HepG2 (cell line): ENCODE data around the gene DVL3. TPM values are rescaled to one million over a fixed set of nuclear protein-coding genes. Genes with fewer than 3 reads are reported as not detected.

Source experiments
- CBX1 ChIP-seq: IDR thresholded peaks from one replicate; pipeline ENCODE4 v1.6.1; 2016; ENCODE audit warnings: antibody characterized with exemption, low read depth
- DMAP1 ChIP-seq: IDR thresholded peaks from 2 replicates; pipeline ENCODE4 v1.6.1; 2016
- HNF4A ChIP-seq: sonication (generic); formaldehyde crosslinking; IDR thresholded peaks from 2 replicates; pipeline ENCODE4 v1.4.0; 2020; ENCODE audit warnings: missing genetic modification reagents
- MYC ChIP-seq: sonication (generic); formaldehyde crosslinking; IDR thresholded peaks from 2 replicates; pipeline ENCODE4 v1.9.0; 2021; ENCODE audit warnings: missing genetic modification reagents, borderline replicate concordance
- RXRB ChIP-seq: IDR thresholded peaks from 2 replicates; pipeline ENCODE4 v1.6.1; 2016; ENCODE audit warnings: borderline replicate concordance, missing genetic modification reagents, missing compliant biosample characterization
- STAG1 ChIP-seq: sonication (generic); formaldehyde crosslinking; IDR thresholded peaks from 2 replicates; pipeline ENCODE4 v1.4.0; 2020; ENCODE audit warnings: missing genetic modification reagents
- TMF1 ChIP-seq: sonication (generic); formaldehyde crosslinking; IDR thresholded peaks from 2 replicates; pipeline ENCODE4 v1.8.1; 2022; ENCODE audit warnings: low read depth, missing genetic modification reagents
- ZFP37 ChIP-seq: sonication (generic); formaldehyde crosslinking; IDR thresholded peaks from 2 replicates; pipeline ENCODE4 v1.4.0; 2020; ENCODE audit warnings: missing genetic modification reagents, borderline replicate concordance
- ZMYM4 ChIP-seq: sonication (generic); formaldehyde crosslinking; IDR thresholded peaks from 2 replicates; pipeline ENCODE4 v1.8.1; 2023; ENCODE audit warnings: mild to moderate bottlenecking, missing genetic modification reagents
- ZNF232 ChIP-seq: sonication (generic); formaldehyde crosslinking; IDR thresholded peaks from 2 replicates; pipeline ENCODE4 v1.4.0; 2020; ENCODE audit warnings: missing genetic modification reagents, borderline replicate concordance
- ZNF431 ChIP-seq: sonication (generic); formaldehyde crosslinking; IDR thresholded peaks from 2 replicates; pipeline ENCODE4 v1.9.0; 2022; ENCODE audit warnings: missing genetic modification reagents, low read depth, mild to moderate bottlenecking, borderline replicate concordance
- polyA plus RNA-seq, 8 experiments: library from polyadenylated mRNA; depleted of rRNA in 3 of 8; stranded (reverse) in 7 of 8; unstranded in 1 of 8; fragments of >200 nt; fragmentation: Illumina TruSeq in 4 of 8; extraction: Trizol in 4 of 8; gene quantifications; 2 replicates each; pipeline versions ENCODE4 v1.2.1 to v1.2.3, GENCODE V29; 2011 to 2016; ENCODE audit warnings: low read depth in 4 of 8, missing spikeins in 1 of 8, mixed read lengths in 1 of 8; ENCODE audit not compliant: insufficient read depth in 1 of 8
- total RNA-seq, 5 experiments: library from RNA; depleted of rRNA; stranded (reverse); fragments of >200 nt; fragmentation: Illumina TruSeq; extraction: Trizol; gene quantifications; 2 replicates each; pipeline ENCODE4 v1.2.3, GENCODE V29; 2016; ENCODE audit warnings: low read depth in 1 of 5
- TF ChIP-seq, protein P1 (sequence below): sonication (generic); formaldehyde crosslinking; IDR thresholded peaks from 2 replicates; pipeline ENCODE4 v1.4.0; 2020; ENCODE audit warnings: mild to moderate bottlenecking, missing genetic modification reagents, borderline replicate concordance
- TF ChIP-seq, protein P2 (sequence below): IDR thresholded peaks from 2 replicates; pipeline ENCODE4 v1.6.1; 2016; ENCODE audit warnings: missing genetic modification reagents, missing compliant biosample characterization
- TF ChIP-seq, protein P3 (sequence below): sonication (generic); formaldehyde crosslinking; IDR thresholded peaks from 2 replicates; pipeline ENCODE4 v1.4.0; 2020; ENCODE audit warnings: mild to moderate bottlenecking, missing genetic modification reagents
- TF ChIP-seq, protein P4 (sequence below): sonication (generic); formaldehyde crosslinking; IDR thresholded peaks from 2 replicates; pipeline ENCODE4 v1.5.1; 2020; ENCODE audit warnings: mild to moderate bottlenecking, missing genetic modification reagents, moderate library complexity
- TF ChIP-seq, protein P5 (sequence below): sonication (generic); formaldehyde crosslinking; IDR thresholded peaks from 2 replicates; pipeline ENCODE4 v1.9.0; 2021; ENCODE audit warnings: mild to moderate bottlenecking, missing genetic modification reagents

The DVL3 gene
- total and polyA plus RNA-seq, 2 of the 13 experiments (the other 11 are each of a cell fraction or from before 2014, with no cell fraction given) = 29.0 to 36.1 TPM

DNA sequence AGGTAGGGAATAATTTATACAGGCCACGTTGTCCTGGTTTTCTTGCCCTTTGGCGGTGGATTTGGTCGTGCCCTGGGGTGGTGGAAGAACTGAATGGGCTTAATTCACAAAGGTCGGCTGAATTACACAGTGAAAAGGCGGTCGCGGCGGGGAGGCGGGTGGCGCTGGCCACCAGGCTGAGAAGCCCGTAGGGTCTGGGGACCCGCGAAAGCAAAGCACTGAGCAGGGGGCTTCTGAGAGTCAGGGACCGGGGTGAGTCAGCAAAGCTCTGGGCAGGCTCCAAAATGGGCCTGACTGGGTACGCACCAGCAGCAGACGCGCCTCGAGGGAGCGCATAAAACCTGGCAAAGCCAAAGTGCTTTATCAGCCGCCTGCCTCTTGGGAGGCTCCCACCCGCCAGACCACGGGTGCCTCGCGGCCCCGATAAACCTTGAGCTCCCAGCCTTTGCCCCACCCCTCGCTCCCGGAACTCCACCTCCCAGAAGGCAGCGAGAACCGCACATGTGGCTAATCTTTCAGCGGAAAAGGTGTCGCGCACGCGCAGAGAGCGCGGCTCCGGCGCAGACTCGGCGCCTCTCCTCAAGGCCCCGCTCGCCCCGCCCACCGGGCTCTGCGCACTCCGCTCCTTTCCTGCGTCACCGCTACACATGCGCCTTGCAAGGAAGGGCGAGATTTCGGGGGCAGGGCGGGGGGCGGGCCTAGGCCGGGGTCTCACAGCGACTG, 30.4 kb downstream of the DVL3 start (continued):
- TF ChIP-seq, protein P1, sequence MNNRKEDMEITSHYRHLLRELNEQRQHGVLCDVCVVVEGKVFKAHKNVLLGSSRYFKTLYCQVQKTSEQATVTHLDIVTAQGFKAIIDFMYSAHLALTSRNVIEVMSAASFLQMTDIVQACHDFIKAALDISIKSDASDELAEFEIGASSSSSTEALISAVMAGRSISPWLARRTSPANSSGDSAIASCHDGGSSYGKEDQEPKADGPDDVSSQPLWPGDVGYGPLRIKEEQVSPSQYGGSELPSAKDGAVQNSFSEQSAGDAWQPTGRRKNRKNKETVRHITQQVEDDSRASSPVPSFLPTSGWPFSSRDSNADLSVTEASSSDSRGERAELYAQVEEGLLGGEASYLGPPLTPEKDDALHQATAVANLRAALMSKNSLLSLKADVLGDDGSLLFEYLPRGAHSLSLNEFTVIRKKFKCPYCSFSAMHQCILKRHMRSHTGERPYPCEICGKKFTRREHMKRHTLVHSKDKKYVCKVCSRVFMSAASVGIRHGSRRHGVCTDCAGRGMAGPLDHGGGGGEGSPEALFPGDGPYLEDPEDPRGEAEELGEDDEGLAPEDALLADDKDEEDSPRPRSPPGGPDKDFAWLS = no peak
- TF ChIP-seq ZNF232 (CRISPR knock-in tag) (no peak; the same call in 1 of the 2 replicates), ZFP37 (no peak; the same call in 1 of the 2 replicates), RXRB (CRISPR knock-in tag) (no peak; the same call in 1 of the 2 replicates), ZMYM4 (peak; percentile 68), ZNF431 (CRISPR knock-in tag) (no peak), HNF4A (CRISPR knock-in tag) (peak; percentile 53), STAG1 (CRISPR knock-in tag) (no peak), MYC (CRISPR knock-in tag) (peak; percentile 92), TMF1 (CRISPR knock-in tag) (no peak), DMAP1 (CRISPR knock-in tag) (peak; percentile 86), CBX1 (peak; percentile 18)
- TF ChIP-seq, protein P2, sequence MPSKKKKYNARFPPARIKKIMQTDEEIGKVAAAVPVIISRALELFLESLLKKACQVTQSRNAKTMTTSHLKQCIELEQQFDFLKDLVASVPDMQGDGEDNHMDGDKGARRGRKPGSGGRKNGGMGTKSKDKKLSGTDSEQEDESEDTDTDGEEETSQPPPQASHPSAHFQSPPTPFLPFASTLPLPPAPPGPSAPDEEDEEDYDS = peak; percentile 51
- TF ChIP-seq, protein P3, sequence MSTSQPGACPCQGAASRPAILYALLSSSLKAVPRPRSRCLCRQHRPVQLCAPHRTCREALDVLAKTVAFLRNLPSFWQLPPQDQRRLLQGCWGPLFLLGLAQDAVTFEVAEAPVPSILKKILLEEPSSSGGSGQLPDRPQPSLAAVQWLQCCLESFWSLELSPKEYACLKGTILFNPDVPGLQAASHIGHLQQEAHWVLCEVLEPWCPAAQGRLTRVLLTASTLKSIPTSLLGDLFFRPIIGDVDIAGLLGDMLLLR (CRISPR knock-in tag) = 0 out of 2 replicates have a peak, but pooled peaks have one; percentile 9
- TF ChIP-seq, protein P4, sequence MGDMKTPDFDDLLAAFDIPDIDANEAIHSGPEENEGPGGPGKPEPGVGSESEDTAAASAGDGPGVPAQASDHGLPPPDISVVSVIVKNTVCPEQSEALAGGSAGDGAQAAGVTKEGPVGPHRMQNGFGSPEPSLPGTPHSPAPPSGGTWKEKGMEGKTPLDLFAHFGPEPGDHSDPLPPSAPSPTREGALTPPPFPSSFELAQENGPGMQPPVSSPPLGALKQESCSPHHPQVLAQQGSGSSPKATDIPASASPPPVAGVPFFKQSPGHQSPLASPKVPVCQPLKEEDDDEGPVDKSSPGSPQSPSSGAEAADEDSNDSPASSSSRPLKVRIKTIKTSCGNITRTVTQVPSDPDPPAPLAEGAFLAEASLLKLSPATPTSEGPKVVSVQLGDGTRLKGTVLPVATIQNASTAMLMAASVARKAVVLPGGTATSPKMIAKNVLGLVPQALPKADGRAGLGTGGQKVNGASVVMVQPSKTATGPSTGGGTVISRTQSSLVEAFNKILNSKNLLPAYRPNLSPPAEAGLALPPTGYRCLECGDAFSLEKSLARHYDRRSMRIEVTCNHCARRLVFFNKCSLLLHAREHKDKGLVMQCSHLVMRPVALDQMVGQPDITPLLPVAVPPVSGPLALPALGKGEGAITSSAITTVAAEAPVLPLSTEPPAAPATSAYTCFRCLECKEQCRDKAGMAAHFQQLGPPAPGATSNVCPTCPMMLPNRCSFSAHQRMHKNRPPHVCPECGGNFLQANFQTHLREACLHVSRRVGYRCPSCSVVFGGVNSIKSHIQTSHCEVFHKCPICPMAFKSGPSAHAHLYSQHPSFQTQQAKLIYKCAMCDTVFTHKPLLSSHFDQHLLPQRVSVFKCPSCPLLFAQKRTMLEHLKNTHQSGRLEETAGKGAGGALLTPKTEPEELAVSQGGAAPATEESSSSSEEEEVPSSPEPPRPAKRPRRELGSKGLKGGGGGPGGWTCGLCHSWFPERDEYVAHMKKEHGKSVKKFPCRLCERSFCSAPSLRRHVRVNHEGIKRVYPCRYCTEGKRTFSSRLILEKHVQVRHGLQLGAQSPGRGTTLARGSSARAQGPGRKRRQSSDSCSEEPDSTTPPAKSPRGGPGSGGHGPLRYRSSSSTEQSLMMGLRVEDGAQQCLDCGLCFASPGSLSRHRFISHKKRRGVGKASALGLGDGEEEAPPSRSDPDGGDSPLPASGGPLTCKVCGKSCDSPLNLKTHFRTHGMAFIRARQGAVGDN (CRISPR knock-in tag) = peak; percentile 97
- TF ChIP-seq, protein P5, sequence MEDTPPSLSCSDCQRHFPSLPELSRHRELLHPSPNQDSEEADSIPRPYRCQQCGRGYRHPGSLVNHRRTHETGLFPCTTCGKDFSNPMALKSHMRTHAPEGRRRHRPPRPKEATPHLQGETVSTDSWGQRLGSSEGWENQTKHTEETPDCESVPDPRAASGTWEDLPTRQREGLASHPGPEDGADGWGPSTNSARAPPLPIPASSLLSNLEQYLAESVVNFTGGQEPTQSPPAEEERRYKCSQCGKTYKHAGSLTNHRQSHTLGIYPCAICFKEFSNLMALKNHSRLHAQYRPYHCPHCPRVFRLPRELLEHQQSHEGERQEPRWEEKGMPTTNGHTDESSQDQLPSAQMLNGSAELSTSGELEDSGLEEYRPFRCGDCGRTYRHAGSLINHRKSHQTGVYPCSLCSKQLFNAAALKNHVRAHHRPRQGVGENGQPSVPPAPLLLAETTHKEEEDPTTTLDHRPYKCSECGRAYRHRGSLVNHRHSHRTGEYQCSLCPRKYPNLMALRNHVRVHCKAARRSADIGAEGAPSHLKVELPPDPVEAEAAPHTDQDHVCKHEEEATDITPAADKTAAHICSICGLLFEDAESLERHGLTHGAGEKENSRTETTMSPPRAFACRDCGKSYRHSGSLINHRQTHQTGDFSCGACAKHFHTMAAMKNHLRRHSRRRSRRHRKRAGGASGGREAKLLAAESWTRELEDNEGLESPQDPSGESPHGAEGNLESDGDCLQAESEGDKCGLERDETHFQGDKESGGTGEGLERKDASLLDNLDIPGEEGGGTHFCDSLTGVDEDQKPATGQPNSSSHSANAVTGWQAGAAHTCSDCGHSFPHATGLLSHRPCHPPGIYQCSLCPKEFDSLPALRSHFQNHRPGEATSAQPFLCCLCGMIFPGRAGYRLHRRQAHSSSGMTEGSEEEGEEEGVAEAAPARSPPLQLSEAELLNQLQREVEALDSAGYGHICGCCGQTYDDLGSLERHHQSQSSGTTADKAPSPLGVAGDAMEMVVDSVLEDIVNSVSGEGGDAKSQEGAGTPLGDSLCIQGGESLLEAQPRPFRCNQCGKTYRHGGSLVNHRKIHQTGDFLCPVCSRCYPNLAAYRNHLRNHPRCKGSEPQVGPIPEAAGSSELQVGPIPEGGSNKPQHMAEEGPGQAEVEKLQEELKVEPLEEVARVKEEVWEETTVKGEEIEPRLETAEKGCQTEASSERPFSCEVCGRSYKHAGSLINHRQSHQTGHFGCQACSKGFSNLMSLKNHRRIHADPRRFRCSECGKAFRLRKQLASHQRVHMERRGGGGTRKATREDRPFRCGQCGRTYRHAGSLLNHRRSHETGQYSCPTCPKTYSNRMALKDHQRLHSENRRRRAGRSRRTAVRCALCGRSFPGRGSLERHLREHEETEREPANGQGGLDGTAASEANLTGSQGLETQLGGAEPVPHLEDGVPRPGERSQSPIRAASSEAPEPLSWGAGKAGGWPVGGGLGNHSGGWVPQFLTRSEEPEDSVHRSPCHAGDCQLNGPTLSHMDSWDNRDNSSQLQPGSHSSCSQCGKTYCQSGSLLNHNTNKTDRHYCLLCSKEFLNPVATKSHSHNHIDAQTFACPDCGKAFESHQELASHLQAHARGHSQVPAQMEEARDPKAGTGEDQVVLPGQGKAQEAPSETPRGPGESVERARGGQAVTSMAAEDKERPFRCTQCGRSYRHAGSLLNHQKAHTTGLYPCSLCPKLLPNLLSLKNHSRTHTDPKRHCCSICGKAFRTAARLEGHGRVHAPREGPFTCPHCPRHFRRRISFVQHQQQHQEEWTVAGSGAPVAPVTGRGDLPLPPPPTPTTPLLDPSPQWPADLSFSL = no peak
